D341Med (cell line): Measurements from ENCODE around the gene HRAS.

ENCODE experiments used
- DNase-seq: peaks from one replicate; pipeline ENCODE4 v3.0.0; 2012; ENCODE audit warnings: low spot score

HRAS gene

GRCh38 chr11:553083-553987 is 18.0 kb upstream of the HRAS start:
- no peak for DNase-seq

GRCh38 chr11:551596-551995 is 16.2 kb upstream of the HRAS start:
- DNase-seq: no peak

- DNase-seq: no peak
Measured at GRCh38 chr11:551131-551530, 15.8 kb upstream of the HRAS start.

DNA sequence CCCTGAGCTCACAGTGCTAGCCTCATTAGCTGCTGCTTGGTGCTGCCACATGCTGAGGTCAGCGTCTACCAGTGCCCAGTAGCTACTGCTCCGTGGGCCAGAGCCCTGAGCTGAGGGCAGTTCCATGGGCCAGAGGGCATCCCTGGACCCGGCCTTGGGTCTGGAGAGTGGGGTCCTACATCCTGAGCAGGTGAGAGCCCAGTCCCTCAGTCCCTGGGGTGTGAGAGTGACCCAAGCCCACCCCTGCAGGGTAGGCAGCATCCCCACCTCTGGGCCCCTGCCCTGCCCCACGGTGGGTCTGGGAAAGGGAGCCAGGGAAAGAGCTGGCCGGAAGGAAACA is 15.3 kb upstream of the HRAS start:
- no peak for DNase-seq

DNA sequence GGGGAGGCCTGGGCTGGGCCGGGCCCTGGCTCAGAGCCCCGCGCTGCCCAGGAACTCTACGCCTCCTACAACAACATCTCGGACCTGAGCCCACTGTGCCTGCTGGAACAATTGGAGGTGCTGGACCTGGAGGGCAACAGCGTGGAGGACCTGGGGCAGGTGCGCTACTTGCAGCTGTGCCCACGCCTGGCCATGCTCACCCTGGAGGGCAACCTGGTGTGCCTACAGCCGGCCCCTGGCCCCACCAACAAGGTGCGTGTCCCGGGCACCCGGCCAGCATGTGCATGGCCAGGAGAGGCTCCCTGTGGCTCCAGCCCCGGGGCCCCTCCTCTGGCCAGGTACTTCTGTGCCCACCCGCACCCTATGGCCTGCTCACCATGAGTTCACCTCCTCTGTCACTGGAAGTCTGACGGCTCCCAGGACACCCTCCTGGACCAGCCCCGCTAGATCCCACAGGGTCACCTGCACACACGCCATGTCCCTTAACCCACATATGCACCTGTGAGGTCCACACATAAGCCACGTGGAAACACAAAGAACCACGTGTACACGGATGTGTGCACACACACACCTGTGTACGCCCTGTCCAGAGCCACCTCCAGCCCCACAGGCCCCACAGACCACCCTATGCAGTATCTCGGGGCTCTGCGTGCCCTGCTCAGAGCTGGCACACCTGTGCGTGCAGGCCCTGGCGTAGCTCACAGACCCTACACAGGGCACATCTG is 14.8 kb upstream of the HRAS start:
- no peak for DNase-seq

- DNase-seq: no peak
Measured at GRCh38 chr11:548700-549603, 13.6 kb upstream of the HRAS start.

- DNase-seq: no peak
Measured at GRCh38 chr11:545171-545570, 9.8 kb upstream of the HRAS start.

- no peak for DNase-seq
Measured at GRCh38 chr11:544817-545166, 9.4 kb upstream of the HRAS start.

GRCh38 chr11:541433-541885 is 6.1 kb upstream of the HRAS start:
- no peak for DNase-seq

DNA sequence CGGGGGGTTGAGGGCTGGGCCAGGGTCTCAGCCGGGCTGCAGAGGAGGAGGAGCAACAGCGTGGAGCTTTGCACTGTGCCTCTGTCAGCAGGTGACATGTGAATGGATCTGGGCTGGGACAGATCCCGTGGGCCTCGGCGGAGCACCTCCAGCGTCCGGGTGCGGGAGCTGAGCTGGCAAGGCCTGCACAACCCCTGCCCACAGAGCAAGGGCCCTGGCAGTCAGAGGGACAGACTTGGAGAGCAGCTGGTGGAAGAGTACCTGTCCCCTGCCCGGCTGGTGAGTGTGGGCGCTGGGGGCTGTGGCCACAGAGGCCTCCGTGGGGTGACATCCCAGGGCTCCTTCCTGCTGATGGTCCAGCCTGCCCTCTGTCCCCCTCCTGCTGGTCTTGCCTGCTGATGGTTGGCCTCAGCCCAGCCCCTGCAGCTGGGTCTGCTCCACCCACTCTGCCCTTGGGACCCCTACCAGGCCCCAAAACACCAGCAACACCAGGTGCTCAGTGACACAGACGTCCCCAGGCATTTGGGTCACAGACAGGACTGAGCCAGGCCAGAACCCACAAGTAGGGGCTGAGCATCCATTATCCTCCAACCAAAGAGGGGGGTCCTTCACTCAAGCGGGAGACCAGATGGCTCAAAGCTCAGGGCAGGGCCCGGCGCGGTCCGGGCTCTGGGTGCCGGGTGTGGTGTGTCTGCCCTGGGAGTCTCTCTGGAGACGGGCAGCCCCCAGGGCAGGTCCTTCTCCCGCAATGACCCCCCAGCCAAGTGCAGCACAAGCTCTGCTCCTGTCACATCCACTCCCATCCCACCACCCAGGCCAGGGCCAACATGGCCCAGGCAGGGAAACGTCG is 5.4 kb upstream of the HRAS start:
- DNase-seq: no peak

DNA sequence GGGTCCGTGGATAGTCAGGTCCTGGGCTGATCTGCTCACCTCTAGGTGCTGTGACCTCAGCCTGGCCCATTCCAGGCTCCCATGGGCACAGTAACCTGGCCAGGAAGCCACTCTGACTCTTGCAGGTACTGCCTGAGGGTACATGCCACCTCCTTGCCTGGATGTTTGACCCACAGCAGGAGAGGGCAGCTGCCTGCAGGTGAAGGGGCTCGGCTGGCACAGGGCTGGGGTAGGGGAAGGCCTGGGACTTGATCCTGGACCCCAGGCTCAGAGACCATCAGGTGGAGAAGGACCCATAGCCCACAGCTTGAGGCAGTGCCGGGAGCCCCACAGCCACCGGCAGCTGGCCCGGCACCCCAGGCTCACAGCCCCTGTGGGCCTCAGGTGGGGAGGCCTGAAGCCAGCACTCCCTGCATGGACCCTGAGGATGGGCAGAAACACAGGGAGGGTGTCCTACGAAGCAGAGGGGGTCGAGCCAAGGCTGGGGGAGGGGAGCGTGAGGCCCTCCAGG is 4.7 kb upstream of the HRAS start:
- DNase-seq: no peak

DNA sequence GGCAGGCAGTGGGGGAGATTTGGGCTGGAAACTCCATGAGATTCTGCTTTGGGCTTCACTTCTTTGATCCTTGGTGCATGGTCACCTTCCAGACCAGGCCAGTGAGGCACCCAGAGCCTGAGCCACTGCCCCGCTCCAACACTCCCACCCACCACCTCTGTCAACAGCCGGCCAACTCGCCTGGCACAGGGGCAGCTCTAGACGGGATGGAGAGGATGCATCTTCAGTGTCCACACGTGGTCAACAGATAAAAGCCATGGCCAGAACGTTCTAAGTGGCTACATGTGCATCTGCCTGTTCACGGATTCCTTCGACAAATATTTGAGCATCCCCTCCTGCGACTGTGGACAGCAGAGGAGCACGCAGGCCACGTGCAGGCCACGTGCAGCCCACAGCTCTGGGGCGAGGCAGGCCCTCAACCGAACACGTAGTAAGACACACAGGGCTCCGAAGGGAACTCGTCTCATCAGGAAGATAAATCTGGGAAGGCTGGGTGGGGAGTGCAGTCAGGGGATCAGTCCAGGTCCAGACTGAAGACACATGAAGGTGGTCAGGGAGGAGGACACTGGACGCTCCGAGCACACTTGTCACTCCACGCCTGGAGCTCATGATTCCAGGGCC is 3.2 kb upstream of the HRAS start:
- DNase-seq: no peak

DNA sequence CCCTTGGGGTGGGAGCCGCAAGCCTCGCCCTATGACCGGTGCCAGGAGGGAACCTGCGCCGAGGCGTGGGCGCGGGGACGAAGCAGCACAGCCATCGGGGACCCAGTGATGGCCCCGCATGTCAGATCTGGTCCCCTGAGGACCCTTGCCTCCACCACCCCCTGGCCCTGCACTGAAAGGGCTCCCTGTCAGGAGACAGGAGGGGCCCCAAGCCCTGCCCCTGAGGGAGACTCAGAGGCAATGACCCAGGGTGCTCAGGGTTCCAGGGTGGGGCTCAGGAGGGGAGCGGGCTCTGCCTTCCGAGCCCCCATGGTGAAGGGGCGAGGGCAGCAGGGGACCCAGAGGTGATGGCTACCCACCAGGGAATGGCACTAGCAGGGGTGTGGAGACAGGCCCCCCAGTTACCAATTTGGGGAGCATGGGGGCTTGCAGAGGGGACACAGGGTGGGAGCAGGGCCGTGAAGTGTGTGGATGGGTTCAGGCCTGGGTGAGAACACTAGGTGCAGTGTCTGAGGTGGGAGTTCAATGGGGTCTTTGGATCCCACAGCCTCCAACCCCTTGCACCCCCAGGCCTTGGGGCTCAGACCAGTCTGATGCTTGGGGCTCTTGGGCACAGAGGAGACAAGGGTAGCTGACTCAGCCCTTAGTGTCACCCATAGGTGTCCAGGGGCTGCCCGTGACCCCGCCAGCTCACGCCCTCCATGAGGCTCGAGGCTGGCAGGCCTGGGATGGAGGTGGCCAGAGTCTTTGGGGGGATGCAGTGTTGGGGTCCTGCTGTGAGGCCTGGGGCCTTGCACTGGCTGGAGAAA is 2.5 kb upstream of the HRAS start:
- no peak for DNase-seq

- peak; percentile 83 for DNase-seq
Measured at GRCh38 chr11:536841-537621, 1.7 kb upstream of the HRAS start, which contains the start of gene LRRC56. Gene LRRC56, plus strand, starts transcription at chr11:537527. Its CDS starts 3,158 bp downstream, at chr11:540685.

DNA sequence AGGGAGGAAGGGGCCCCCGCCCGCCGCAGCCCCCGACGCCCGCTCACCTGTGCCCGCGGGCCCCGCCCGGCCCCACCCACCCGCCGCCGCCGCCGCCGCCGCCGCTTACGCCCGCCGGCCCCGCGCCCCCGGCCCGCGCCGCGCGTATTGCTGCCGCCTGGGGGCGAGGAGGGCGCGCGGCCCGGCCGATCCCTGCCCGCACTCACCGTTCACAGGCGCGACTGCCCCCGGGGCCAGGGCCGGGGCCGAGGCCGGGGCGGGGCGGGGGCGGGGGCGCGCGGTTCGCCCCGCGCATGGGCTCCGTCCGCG is 212 bp downstream of the HRAS start:
- no peak for DNase-seq

DNA sequence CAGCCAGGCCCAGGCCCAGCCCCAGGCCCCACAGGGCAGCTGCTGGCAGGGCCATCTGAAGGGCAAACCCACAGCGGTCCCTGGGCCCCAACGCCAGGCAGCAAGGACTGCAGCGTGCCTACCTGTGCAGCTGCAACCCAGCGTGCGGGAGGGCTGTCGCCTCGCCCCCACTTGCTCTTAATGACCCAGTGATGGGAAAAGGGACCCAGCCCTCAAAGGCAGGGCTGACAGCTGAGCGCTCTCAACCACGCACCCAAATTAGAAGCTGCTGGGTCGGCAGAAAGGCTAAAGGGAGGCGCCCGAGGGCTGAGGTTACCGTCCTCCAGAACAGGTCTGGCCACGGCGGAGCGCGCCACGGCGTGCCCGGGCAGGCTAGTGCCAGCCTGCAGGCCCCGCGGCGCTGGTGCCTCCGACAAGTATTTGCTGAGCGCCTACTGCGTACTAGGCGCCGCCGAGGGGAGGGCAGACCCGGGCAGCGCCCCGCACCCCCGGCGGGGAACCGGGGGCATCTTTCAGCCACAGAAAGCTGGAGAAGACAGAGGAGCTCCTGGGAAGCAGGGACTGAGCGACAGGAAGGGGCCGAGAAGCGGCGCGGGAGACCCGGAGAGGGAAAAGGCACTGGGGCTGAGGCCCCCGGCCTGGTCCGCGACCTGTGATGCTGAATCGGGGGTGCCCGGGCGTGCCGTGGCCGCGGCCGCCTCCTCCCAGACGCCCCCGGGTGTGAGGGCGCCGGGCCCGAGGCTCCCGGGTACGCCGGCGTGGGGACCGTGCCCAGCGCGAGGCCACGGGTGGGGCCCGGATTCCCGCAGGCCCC is 773 bp downstream of the HRAS start:
- peak; percentile 64 for DNase-seq

DNA sequence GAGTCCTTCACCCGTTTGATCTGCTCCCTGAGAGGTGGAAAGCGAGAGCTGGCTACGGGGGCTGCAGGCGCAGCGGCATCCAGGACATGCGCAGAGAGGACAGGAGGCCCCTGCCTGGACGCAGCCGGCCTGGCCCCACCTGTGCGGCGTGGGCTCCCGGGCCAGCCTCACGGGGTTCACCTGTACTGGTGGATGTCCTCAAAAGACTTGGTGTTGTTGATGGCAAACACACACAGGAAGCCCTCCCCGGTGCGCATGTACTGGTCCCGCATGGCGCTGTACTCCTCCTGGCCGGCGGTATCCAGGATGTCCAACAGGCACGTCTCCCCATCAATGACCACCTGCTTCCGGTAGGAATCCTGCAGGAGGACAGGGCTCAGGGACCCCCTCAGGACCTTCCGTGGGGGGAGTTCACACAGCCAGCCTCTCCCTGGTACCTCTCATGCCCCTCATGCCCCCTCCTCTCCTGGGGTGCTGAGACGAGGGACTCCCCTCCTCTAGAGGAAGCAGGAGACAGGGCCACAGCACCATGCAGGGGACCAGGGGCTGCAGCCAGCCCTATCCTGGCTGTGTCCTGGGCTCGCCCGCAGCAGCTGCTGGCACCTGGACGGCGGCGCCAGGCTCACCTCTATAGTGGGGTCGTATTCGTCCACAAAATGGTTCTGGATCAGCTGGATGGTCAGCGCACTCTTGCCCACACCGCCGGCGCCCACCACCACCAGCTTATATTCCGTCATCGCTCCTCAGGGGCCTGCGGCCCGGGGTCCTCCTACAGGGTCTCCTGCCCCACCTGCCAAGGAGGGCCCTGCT is 1.6 kb downstream of the HRAS start:
- DNase-seq: no peak
